Erythroblast (primary cell): ENCODE results near the gene SSUH2.

Experiments
- GATA1 ChIP-seq: IDR thresholded peaks from 2 replicates; pipeline ENCODE4 v1.6.1; 2011; ENCODE audit warnings: low read depth, mild to moderate bottlenecking, control low read depth, low read length, moderate library complexity
- POLR2A ChIP-seq: IDR thresholded peaks from 2 replicates; pipeline ENCODE4 v1.6.1; 2011; ENCODE audit warnings: mild to moderate bottlenecking, low read length

DNA sequence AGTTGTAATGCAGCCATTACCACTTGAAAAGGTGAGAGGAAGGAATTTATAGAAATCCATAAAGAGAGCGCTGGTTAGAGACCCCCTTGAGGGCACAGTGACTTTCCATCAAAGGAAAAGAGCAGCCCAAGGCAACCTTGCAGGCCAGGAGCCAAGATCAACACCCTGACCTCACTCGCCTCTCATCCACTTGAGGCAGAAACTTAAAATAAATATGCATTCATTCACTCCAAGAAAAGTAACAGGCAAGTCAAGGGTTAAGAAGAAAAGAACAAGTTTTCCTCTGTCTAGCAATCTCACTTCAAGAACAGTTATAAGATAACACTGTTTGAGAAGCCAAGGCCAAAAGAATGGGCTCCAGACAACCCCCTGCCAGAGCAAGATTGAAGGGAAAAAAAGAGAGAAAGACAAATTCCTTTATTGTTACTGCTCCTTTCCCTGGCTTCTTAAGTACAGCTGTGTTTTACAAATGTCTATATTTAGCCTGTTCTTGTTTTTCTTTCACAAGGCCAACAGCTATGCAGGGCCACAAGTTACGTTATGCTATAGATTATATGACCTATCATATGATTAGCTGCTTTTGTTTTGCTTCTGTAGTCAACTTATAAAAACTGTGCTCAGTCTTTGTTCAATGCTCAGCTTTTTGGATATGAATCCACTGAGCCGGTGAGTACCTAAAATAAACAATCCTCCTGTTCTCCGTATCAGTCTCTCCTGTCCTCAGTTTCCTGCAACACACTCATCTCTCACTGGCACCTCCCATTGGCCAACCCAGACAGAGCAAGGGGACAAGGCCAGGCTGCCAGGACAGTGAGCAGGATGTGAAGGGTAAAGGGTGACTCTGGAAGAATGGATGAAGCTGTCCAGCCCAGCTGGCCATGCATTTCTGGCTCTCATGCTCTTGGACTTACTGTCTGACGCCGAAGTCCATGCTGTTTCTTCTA lies 15.8 kb upstream of the SSUH2 start:
- no peak for TF ChIP-seq POLR2A
- no peak for TF ChIP-seq GATA1
